A204.1 (cell line): ENCODE measurements around the gene SKIDA1.

Experiments
- FAIRE-seq: peaks from 2 replicates; lab custom pipeline; 2012; peaks lifted over from hg19 to GRCh38; lab: Jason Lieb, UNC

Gene SKIDA1

GRCh38 chr10:21528236-21529031 is 3.0 kb upstream of the SKIDA1 start:
- no peak for FAIRE-seq

DNA sequence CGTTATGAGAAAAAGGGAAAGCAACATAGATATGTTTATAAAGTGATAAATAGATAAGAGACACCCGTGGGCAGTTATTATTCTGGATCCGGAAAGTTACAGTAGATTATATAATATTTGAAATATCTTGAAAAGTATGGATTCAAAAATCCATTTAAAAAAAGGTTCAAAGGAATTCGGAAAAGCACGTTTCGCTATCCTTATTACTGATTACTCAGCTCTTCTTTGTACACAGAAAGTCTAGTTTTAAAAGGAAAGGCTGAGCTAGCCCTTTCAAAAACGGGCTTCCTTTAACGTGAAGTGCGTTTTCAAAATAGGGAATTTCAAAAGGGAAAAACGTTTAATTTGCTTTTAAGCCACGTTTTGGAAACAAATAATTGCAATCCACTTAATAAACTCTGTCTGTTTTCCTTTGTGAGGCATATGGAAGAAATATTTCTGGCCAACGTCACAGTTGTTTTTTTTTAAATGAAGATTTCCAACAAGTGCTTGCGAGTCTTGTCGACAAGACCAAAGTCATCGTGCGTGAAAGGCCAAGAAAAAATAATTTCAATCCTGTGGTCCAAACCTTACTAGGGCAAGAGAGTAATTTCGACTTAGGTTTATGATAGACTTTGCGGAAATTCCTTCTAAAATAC is 2.2 kb upstream of the SKIDA1 start:
- no peak for FAIRE-seq

- FAIRE-seq = no peak
Observed at GRCh38 chr10:21526860-21527597, 1.5 kb upstream of the SKIDA1 start.

- no peak for FAIRE-seq
Observed at GRCh38 chr10:21526188-21526859, 842 bp upstream of the SKIDA1 start.

DNA sequence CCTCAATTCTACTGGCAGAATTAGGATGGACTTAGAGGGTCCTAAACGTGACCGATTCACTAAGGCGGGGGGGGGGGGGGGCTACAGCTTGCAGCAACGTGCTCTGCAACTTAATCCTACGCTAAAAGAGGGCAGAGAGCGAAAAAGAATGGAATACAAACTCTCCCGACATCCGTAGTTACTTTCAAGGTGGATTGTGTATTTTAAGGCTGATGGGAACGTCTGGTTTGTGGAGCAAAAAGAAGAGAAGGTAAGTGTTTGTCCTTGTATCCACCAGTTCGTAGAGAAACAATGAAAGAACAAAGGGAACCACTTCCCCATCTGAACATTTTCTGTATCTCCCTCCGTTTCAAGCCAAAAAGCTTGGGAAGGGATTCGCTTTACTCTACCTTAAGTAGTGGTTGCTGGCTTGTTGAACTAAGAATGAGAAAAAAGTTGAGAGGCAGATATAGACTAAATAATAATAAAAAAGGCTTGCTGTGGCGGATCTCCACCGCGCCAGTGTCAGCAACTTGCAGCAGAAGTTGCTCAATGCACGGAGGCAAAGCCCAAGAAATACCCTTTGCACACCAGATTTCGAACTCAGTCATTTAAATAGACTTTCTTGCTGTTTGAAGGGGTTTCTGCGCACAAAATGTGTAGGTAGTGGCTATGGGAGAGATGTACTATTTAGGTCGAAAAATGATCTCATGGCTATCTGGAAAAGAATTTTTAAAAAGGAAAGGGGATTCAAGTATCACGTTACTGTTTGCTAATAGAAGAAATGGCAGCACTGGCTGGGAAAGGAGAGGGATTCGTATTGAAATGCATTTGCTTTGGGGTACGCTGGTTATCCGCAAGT is 736 bp downstream of the SKIDA1 start:
- no peak for FAIRE-seq

- no peak for FAIRE-seq
Observed at GRCh38 chr10:21524131-21524525, 1.4 kb downstream of the SKIDA1 start.

DNA sequence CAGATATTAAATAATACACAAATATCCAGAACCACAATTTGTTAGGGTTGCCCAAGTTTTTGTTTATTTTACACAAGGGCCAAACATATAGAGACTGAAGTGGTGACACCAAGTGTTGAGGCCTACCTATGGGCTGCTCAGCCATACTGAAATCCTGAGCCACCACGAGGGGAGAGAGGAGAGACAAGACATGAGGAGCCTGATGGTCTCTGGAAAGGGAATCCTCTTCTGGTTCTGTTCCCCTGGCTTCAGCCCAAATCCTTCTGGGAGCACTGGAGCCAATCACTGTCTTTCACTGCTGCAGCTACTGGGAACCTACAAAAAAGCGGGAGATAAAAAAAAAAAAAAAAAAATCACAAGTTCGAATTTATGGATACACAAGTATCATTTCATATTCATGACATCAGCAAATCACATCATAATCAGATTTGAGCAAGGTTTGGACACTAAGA is 1.9 kb downstream of the SKIDA1 start:
- no peak for FAIRE-seq

DNA sequence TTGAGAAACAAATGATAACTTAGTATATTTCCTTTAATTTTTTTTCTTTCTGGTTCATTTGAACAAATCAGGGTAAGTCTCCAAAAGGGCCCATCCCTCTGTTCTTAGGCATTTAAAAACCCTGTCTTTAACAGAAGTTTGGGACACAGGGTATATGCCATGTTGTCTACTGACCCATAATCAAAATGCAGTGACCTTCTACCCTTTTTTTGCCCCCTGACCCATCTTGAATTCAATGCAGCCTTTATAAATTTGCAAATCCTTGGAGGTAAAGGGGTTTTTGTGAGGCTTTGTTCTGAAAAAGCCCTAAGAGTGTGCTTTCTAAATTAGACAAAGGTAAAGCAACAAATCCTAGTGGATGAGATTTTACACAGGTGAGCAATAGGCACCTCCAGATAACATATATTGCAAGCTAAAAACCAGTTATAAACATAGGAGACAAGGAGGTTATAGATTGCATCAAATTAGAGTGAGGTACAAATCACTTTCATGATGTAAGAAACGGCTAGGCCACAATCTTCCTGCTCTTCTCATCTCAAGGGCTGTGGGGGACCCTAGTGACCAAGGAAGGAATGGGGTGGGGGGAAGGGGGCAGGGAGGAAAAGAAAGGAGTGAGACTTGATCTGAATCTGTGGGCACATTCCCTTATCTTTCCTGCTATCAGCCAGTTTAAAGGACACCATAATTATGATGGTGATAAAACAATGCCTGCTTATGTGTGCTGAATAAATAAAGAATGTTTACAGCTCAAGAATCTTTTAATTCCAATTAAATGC is 2.7 kb downstream of the SKIDA1 start:
- FAIRE-seq = no peak

DNA sequence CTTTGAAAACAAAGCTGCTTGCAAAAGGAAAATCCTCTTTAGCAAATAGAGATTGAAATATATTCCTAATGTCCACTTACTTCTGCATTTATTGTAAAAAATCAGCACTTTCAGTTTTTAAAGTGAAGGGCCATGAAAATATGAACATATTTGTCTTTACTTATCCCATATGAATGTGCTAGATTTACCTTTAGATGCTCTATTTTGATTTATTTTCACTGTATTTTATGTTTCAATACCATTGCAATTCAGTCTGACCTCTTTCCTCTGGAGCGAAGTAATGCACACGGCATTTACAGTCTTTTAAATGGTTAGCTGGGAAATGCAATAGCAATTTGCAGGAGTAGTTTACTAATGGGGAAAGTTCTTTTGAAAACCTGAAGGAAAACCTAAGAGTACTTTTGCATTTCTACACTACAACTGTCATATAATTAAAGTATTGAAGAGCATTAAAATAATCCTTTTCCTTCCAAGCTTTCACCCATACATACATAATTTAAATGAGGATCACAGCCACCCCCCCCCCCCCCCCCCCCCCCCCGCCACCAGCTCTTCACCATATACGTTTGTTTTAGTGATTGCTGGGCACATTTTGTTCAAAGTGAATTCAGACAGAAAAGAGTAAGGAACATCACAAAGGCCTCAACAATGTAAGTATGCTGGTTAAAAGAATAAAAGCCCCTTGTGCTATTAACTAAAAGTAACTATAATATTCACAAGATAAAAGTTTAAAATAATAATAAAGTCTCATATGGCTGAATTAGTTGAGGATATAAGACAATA is 3.5 kb downstream of the SKIDA1 start:
- no peak for FAIRE-seq

DNA sequence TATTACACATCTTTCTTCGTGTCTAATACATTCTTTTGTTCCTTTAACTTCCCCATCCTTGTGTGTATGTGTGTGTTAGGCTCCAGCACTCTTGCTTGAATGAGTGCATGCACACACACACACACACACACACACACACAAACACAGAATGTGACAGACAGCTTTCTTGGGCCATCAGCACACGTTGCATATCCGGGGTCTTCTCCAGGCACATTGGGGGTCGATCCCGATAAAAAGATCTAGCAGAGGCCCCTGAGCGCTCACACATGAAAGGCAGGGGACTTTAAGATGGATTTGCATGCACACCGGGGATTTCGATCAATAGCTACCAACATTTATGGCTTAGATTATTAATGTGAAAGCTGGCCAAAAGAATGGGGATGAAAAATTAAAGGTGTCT is 4.5 kb downstream of the SKIDA1 start:
- no peak for FAIRE-seq

DNA sequence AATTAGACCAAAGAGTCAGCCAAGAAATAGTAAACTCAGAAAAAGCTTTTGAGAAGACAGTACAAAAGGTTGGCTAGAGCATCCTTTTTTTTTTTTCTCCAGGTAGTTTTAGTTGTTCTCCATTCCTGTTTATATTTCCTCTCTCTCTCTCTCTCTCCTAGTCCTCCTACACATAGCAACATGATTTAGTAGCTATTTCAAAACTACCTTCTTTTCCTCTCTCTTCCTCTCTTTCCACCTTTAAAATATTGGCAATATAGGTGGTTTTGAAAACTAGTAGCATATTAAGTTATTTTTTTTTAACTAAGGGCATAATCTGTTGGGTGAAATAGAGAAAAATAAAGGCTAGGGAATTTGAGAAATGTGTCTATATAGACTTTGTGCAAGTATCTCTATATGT is 5.0 kb downstream of the SKIDA1 start:
- FAIRE-seq = no peak

GRCh38 chr10:21519941-21520436 is 5.5 kb downstream of the SKIDA1 start:
- no peak for FAIRE-seq

- no peak for FAIRE-seq
Observed at GRCh38 chr10:21519397-21519933, 6.0 kb downstream of the SKIDA1 start.

- no peak for FAIRE-seq
Observed at GRCh38 chr10:21518641-21519396, 6.7 kb downstream of the SKIDA1 start.

- no peak for FAIRE-seq
Observed at GRCh38 chr10:21518149-21518640, 7.3 kb downstream of the SKIDA1 start.

DNA sequence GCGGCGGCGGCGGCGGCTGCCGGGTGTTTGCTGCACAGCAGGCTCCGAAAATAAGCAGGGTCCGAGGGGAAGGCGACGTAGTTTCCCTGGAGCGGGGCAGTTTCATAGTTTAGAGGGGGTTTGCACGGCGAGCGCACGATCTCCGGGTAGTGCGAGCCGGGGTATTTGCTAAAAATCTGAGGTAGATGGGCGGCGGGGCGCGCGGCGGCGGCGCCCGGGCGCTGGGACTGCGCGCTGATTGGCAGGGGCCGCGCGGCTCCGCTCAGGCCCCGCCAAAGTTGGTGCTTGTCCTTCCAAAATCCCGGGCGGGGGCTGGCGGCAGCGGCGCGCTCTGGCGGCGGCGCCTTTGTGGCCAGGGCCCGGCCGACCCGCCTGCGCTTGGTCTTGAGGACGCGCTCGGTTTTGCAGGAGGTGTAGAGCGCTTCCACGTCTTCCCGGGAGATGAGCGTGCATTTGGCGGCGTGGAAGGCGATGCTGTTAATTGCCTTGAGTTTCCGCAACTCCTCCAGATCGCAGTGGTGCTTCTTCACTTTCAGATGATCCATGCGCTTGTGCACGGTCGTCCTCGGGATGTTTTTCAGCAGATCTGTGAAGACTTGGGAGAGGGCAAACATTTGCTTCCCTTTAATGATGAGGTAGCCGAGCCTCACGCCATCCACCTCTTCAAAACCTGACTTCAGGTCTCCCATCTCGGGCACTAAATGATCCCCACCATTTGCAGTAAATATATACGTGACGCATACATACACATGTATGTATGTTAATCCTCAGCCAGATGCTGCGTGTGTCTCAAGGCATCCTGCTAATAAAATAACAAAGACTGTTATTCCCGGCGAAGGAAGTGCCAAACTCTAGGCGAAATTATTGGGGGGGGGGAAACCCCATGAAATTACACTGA is 8.1 kb downstream of the SKIDA1 start:
- no peak for FAIRE-seq
